HFFc6 (cell line): Measurements from ENCODE around the gene GHR. TPM values are rescaled to one million over a fixed set of nuclear protein-coding genes. Genes with fewer than 3 reads are reported as not detected.
A peak's percentile ranks its signal among the peaks of the same experiment; 100 is the strongest.

ENCODE experiments used
- DNase-seq: peaks from one replicate; pipeline ENCODE4 v3.0.0-alpha.2; 2018
- H3K27ac Mint-ChIP-seq: 2 replicates; pipeline ENCODE4 v1.8.0; 2020; ENCODE audit warnings: mild to moderate bottlenecking, mixed read lengths
- H3K27me3 Mint-ChIP-seq: 2 replicates; pipeline ENCODE4 v1.8.0; 2021; ENCODE audit warnings: mild to moderate bottlenecking, moderate library complexity, mixed read lengths; ENCODE audit not compliant: insufficient read depth
- H3K36me3 Mint-ChIP-seq: 2 replicates; pipeline ENCODE4 v1.8.0; 2021; ENCODE audit warnings: low read depth, mixed read lengths
- H3K4me1 Mint-ChIP-seq: 2 replicates; pipeline ENCODE4 v1.8.0; 2020; ENCODE audit warnings: low read depth, mixed read lengths
- H3K4me3 Mint-ChIP-seq: 2 replicates; pipeline ENCODE4 v1.8.0; 2020; ENCODE audit warnings: mild to moderate bottlenecking, moderate library complexity, mixed read lengths
- H3K9me3 Mint-ChIP-seq: 2 replicates; pipeline ENCODE4 v1.8.0; 2020; ENCODE audit warnings: mild to moderate bottlenecking, mixed read lengths
- CTCF ChIP-seq: fragments of 200-600 bp; sonication (generic); IDR thresholded peaks from 2 replicates; pipeline ENCODE4 v1.5.0; 2021; ENCODE audit warnings: antibody characterized with exemption, mild to moderate bottlenecking
- total RNA-seq, 6 experiments: library from RNA; stranded (reverse); fragmentation: NEBNext Ultra II Directional; extraction: Animal tissue kit (Norgen Biotek cat#: 25700); gene quantifications; 2 replicates in 1 of 6; 3 replicates in 5 of 6; pipeline ENCODE4 v1.2.3, GENCODE V29; 2021

GHR gene
- total RNA-seq, 6 experiments from 2014 or later, result 1.3 to 2.1 (median 1.6) TPM

- no peak for TF ChIP-seq CTCF
- no peak overlapping the region for H3K27ac Mint-ChIP-seq
Observed at GRCh38 chr5:42495914-42496313, 72.7 kb downstream of the GHR start.

GRCh38 chr5:42496397-42497156 lies 73.3 kb downstream of the GHR start:
- peaks cover 2% of the 10 kb centered on the region; the same call in 1 of the 2 replicates for H3K27me3 Mint-ChIP-seq

More at GRCh38 chr5:42495914-42496313, 72.7 kb downstream of the GHR start:
- no peaks in the 10 kb centered on the region for H3K4me1 Mint-ChIP-seq
- H3K36me3 Mint-ChIP-seq, result no peaks in the 10 kb centered on the region
- no peak overlapping the region for H3K4me3 Mint-ChIP-seq
- H3K27me3 Mint-ChIP-seq, result peaks cover 2% of the 10 kb centered on the region; the same call in 1 of the 2 replicates
- peaks cover 32% of the 10 kb centered on the region for H3K9me3 Mint-ChIP-seq
- DNase-seq, result peak; percentile 0

GRCh38 chr5:42498000-42498399 lies 74.8 kb downstream of the GHR start:
- Mint-ChIP-seq H3K27me3 (no peaks in the 10 kb centered on the region), H3K27ac (no peak overlapping the region), H3K4me3 (no peak overlapping the region), H3K36me3 (no peaks in the 10 kb centered on the region), H3K4me1 (no peaks in the 10 kb centered on the region), H3K9me3 (peaks cover 22% of the 10 kb centered on the region)
- DNase-seq, result no peak
- no peak for TF ChIP-seq CTCF

More at GRCh38 chr5:42496397-42497156, 73.3 kb downstream of the GHR start:
- H3K4me1 Mint-ChIP-seq, result no peaks in the 10 kb centered on the region
- H3K9me3 Mint-ChIP-seq, result peaks cover 31% of the 10 kb centered on the region
- H3K4me3 Mint-ChIP-seq, result no peak overlapping the region
- no peaks in the 10 kb centered on the region for H3K36me3 Mint-ChIP-seq
- no peak for DNase-seq
- no peak for TF ChIP-seq CTCF
- H3K27ac Mint-ChIP-seq, result no peak overlapping the region

GRCh38 chr5:42499016-42499415 lies 75.8 kb downstream of the GHR start:
- Mint-ChIP-seq H3K27me3 (no peaks in the 10 kb centered on the region; the same call in 1 of the 2 replicates), H3K27ac (no peak overlapping the region), H3K4me1 (no peaks in the 10 kb centered on the region), H3K9me3 (peaks cover 23% of the 10 kb centered on the region), H3K4me3 (no peak overlapping the region), H3K36me3 (no peaks in the 10 kb centered on the region)
- no peak for DNase-seq
- no peak for TF ChIP-seq CTCF

- Mint-ChIP-seq H3K4me1 (no peaks in the 10 kb centered on the region), H3K36me3 (no peaks in the 10 kb centered on the region), H3K9me3 (peaks cover 22% of the 10 kb centered on the region), H3K27ac (no peak overlapping the region), H3K4me3 (no peak overlapping the region), H3K27me3 (no peaks in the 10 kb centered on the region; the same call in 1 of the 2 replicates)
- TF ChIP-seq CTCF, result no peak
- DNase-seq, result no peak
Observed at GRCh38 chr5:42500003-42500599, 76.9 kb downstream of the GHR start.
